Erythroblast (primary cell): ENCODE data around the gene NKX6-2.

Experiments
- GATA1 ChIP-seq: IDR thresholded peaks from 2 replicates; pipeline ENCODE4 v1.6.1; 2011; ENCODE audit warnings: low read depth, mild to moderate bottlenecking, control low read depth, low read length, moderate library complexity
- POLR2A ChIP-seq: IDR thresholded peaks from 2 replicates; pipeline ENCODE4 v1.6.1; 2011; ENCODE audit warnings: mild to moderate bottlenecking, low read length

DNA sequence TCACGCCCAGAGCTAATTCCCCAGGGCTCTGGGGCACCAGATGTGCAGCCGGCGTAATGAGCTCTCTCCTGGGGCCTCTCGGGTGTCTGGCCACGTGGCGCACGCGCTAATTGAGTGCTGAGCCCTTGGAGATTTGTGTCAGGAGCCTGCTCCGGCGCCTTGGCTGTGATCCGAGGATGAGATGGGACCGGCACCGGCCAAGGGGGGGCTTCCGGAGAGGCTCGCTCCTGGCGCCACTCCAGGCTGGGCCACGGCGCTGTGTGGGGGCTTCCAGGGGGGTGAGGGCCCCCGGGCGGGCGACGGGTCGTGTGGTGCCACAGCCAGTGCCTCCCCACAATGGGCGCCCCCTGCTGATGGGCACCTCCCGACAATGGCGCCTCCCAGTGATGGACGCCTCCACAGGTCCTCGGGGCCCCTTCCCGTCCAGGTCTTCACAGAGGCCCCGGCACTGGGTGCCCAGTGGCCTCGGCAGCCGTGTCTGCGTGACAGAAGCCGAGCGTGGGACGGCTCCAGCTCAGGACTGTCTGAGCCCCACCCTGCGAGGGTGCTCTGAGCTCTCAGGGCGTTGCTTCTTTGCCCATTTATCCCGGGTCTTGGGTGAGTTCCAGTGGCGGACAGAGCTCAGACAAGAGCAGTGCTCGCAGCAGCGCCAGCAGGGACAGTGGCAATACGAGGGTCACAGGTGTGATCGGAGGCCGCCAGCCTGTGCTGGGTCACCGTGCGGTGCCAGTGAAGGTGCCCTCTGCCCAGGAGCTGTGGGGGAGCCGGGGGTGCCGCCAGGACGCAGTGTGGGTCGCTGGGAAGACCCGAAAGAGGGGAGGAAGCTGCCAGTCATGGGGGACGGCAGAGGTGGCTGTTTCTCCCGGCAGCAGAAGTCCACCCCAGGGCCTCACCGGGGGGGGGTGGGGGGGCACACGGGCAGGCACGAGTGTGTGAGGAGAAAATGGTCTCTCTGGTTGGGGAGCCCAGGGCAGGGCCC is 8.2 kb upstream of the NKX6-2 start:
- TF ChIP-seq POLR2A, result no peak
- TF ChIP-seq GATA1, result no peak
